Activated CD4-positive, alpha-beta T cell treated with anti-CD3 and anti-CD28 coated beads, Interleukin-2, amount 50 U/mL, for 4 hours (primary cell): Measurements from ENCODE around the gene BCAN.

Experiments used
- DNase-seq, 2 experiments: peaks; one replicate each; pipeline ENCODE4 v3.0.0-alpha.2; 2020

BCAN gene

GRCh38 chr1:156704166-156704711 lies 62.3 kb downstream of the BCAN start:
- no peak for DNase-seq

- peak; percentile 33 to 34 for DNase-seq
These were observed 63.0 kb downstream of the BCAN start for GRCh38 chr1:156704930-156705320.

GRCh38 chr1:156705321-156705917 lies 63.5 kb downstream of the BCAN start, which contains the start of gene CRABP2:
Gene CRABP2, minus strand, starts transcription at chr1:156705583. Its CDS starts 137 bp downstream, at chr1:156705446.
- DNase-seq = peak in 1 of 2 experiments; percentile 15

GRCh38 chr1:156705918-156706656 lies 64.2 kb downstream of the BCAN start:
- peak; percentile 69 to 70 for DNase-seq

- peak; percentile 16 to 24 for DNase-seq
These were observed 64.9 kb downstream of the BCAN start for GRCh38 chr1:156706657-156707416.

- DNase-seq = no peak
These were observed 65.7 kb downstream of the BCAN start for GRCh38 chr1:156707417-156708217.

- no peak for DNase-seq
These were observed 66.3 kb downstream of the BCAN start for GRCh38 chr1:156708218-156708661.

GRCh38 chr1:156709031-156709430 lies 67.1 kb downstream of the BCAN start:
- DNase-seq = no peak
